ENCODE measurements around the gene IFRD1.

- TF ChIP-seq POLR2A (IDR thresholded peaks at IDR 0.05) (no peak), CTCF (IDR thresholded peaks at IDR 0.05) (no peak)
Measured at GRCh38 chr7:112433289-112433688, 17.0 kb upstream of the IFRD1 start.

All from right lobe of liver (tissue), 4 donors.